AG04449 (cell line): ENCODE data around the gene UHMK1.

Experiments
- CTCF ChIA-PET: fragments of 350-600 bp; formaldehyde crosslinking; extraction: SDS; loops from one replicate; lab custom pipeline; 2021; ENCODE audit warnings: antibody characterized with exemption; lab: Yijun Ruan, JAX
- POLR2A ChIA-PET: fragments of 400-600, 350-600 bp; formaldehyde crosslinking; extraction: SDS; loops from one replicate; lab custom pipeline; 2020; ENCODE audit warnings: antibody characterized with exemption, inconsistent platforms; lab: Yijun Ruan, JAX
- DNase-seq: peaks from one replicate; pipeline ENCODE4 v3.0.0-alpha.2; 2010; ENCODE audit warnings: low read depth, low spot score
- H3K4me3 ChIP-seq: 2 replicates; pipeline ENCODE4 v1.5.1; 2011; ENCODE audit warnings: low read depth, mild to moderate bottlenecking, control low read depth, low read length
- TF ChIP-seq, protein P1 (sequence below): IDR thresholded peaks from one replicate; pipeline ENCODE4 v1.5.1; 2011; ENCODE audit warnings: mild to moderate bottlenecking, moderate library complexity, low read length, control low read depth, inconsistent platforms; ENCODE audit not compliant: insufficient read depth; ENCODE audit errors: missing control alignments

UHMK1 gene

DNA sequence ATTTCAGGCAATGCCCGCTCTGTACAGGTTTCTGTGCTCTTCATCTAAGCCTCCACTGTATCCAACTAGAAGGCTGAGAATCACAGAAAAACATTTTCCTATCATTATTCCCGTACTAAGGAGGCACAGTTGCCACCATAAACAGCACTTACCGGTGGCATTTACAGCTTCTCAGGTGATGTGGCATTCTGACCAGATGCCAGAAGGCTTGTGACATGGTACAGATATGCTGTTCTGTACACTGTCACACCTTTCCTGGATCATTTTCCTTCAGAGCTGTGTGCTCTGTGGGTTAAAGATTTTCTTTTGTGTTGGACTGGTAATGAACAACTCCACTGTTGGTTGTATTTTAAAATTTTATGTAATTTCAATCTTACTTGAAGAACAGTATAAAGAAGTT lies 59.9 kb downstream of the UHMK1 start:
- no peak overlapping the region for H3K4me3 ChIP-seq
- ChIA-PET POLR2A (no interaction called here), CTCF (no interaction called here)
- TF ChIP-seq, protein P1, sequence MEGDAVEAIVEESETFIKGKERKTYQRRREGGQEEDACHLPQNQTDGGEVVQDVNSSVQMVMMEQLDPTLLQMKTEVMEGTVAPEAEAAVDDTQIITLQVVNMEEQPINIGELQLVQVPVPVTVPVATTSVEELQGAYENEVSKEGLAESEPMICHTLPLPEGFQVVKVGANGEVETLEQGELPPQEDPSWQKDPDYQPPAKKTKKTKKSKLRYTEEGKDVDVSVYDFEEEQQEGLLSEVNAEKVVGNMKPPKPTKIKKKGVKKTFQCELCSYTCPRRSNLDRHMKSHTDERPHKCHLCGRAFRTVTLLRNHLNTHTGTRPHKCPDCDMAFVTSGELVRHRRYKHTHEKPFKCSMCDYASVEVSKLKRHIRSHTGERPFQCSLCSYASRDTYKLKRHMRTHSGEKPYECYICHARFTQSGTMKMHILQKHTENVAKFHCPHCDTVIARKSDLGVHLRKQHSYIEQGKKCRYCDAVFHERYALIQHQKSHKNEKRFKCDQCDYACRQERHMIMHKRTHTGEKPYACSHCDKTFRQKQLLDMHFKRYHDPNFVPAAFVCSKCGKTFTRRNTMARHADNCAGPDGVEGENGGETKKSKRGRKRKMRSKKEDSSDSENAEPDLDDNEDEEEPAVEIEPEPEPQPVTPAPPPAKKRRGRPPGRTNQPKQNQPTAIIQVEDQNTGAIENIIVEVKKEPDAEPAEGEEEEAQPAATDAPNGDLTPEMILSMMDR: no peak
- DNase-seq: no peak

DNA sequence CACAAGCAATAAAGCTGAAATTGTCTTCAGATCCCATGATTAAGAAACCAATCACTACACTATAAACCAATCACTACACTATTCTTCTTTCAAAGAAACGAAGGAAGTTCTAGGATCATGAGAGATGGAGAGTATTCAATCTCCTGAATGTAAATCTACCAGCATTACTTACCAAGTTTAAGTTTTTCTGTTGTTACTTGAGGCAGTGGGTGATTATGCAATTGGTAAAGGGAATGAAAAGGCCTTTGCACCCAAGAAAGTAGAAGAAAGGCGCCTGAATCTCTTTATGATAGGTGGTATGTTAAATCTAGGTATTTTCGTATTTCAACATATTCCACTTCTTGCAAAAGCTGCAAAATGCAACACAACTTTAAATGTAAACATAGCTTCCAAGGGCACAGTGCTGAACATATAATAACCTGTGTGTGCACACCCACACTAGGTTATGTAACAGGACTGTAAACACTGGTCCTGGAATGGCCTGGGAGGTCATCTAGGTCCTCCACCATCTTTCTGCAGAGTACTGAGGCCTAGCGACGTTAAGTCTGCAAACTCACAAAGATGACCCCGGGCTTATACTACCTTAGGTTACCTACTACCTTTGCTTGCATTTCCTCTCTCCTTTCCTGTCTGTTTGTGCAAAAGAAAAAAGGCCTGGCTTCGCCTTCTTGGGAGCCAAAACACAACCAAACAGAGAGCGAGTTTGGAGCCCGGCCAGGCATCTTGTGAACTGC lies 62.9 kb downstream of the UHMK1 start:
- ChIA-PET POLR2A (interaction anchor here (3.0 kb wide), 1 partner anchor 21 kb away, joined by 49 read pairs; no protein-coding TSS in a partner anchor), CTCF (no interaction called here)
- DNase-seq: no peak
- TF ChIP-seq, protein P1: no peak
- peak overlapping the region; percentile 71 for H3K4me3 ChIP-seq

DNA sequence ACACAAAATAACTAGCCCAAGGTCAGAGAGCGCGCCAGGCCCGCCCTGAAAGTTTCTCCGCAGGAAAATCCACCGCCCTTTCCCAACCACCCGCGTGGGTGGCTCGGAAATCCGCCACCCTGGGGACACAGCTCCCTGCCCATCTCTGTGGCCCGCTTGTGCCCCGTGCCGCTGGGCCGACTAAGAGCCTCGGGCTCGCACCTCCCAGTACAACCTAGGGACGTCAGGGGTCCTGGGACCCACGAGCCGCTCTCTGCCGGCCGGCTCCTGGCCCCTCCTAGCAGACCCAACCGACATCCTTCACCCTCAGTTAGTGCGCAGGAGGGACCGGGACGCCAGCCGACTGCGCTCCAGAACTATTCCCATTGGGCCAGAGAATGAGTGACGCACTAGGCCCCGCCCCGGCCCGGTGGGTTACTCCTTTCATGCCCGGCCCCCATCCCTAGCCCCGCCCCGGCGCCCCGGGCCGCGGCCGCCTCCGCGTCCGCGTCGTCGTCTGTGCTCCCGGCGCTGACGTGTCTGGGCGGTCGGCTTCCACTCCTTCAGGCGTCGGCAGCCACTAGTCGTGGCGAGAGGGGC lies 63.5 kb downstream of the UHMK1 start:
- H3K4me3 ChIP-seq: peak overlapping the region; percentile 92
- CTCF ChIA-PET: no interaction called here
- DNase-seq: peak; percentile 65
- TF ChIP-seq, protein P1: no peak
- POLR2A ChIA-PET: interaction anchor here (0.5 to 3.0 kb wide), 16 partner anchors 10 to 116 kb away, joined by 3 to 49 read pairs (median 4); partner anchors contain the start of gene DDR2

DNA sequence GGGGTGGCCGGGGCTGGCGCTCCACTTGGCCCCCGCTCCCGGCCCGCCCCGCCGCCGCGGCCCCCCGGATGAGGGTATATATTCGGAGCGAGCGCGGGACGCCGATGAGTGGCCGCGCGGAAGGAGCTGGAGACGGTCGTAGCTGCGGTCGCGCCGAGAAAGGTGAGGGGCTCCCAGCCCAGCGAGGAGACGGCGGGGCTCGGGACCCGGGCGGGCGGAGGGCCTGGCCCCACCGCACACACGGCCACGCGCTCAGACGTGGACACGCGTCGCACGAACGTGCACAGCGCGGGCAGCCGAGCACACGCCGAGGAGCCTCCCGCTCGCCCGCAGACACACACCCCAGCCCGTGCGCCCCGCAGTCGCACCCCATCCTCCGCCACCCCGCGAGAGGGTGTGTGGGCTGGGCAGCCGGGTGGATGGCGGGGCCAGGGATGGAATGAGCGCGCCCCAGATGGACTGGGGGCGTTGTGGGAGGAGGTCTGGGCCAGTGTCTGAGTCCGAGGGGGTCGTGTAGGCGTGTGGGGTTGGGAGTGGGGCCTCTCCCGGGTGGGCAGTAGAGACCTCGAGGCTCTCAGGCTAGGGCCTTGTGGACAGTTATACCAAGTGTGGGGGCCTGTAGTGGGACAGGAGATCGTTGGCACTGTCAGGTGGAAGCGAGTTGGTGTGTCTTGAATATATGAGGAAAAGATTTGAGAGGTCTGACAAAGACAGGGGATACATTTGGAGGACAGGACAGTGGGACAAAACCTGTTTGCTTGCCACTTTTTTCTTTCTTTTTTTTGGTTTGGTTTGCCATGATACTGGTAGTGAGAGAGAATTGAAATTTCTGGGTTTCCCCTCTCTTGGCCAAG lies 64.2 kb downstream of the UHMK1 start, which contains the start of gene UAP1:
TSS of gene UAP1 (plus strand) at position 107 of the 854 bp plus-strand sequence. CDS start 4,347 bp downstream, outside the sequence.
- peak within 1 kb of the TSS; percentile 92 for H3K4me3 ChIP-seq
- no peak for DNase-seq
- POLR2A ChIA-PET: interaction anchor here (0.5 to 3.0 kb wide), 17 partner anchors 10 to 116 kb away, joined by 3 to 49 read pairs (median 4); partner anchors contain the start of gene DDR2
- TF ChIP-seq, protein P1: no peak
- CTCF ChIA-PET: no interaction called here

DNA sequence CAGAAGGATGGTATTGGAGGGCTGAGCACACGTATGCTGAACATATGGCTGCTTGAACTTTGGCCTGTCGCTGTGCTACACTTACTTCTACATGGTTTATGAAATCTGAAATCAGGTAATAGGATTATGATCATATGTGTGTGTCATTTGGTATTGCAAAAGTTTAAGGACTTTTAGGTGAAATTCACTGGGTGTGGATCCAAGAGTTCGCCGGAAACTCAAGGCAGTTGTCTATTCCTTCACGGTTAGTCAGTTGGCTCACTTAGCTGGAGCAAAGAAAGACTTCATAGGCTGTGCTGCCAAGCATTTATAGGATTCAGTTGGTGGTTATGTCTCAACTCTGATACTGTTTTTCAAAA lies 64.8 kb downstream of the UHMK1 start:
- TF ChIP-seq, protein P1: no peak
- POLR2A ChIA-PET: interaction anchor here (0.7 to 3.0 kb wide), 5 partner anchors 9 to 67 kb away, joined by 3 to 49 read pairs (median 8); no protein-coding TSS in a partner anchor
- H3K4me3 ChIP-seq: peak overlapping the region; percentile 92
- CTCF ChIA-PET: no interaction called here
- DNase-seq: no peak
